Measurements from ENCODE around the gene APBB1IP.

The APBB1IP gene

GRCh38 chr10:26410356-26410755, 27.8 kb upstream of the APBB1IP start:
- POLR2A ChIA-PET, result no interaction called here
- no peak overlapping the region for H3K4me3 ChIP-seq (ENCODE audit: low read depth, low read length)
- CTCF ChIA-PET, result no interaction called here
- no peaks in the 10 kb centered on the region for H3K36me3 ChIP-seq (ENCODE audit: control insufficient read depth in 2 of 2, insufficient read depth in 1 of 2, low read length in 2 of 2)
- no peaks in the 10 kb centered on the region for H3K9me3 ChIP-seq (ENCODE audit: control insufficient read depth, insufficient read depth, low read depth, low read length)
- H3K27ac ChIP-seq (ENCODE audit: extremely low read depth, low read depth, low read length), result no peak overlapping the region
- no peak for TF ChIP-seq ZNF10 (tag by site-specific recombination; IDR thresholded peaks at IDR 0.05)
- TF ChIP-seq ZNF280D (tag by site-specific recombination; IDR thresholded peaks at IDR 0.05), result no peak
- no peak for TF ChIP-seq ZNF585B (tag by site-specific recombination; IDR thresholded peaks at IDR 0.05)
- no peak for TF ChIP-seq ZNF600 (tag by site-specific recombination; IDR thresholded peaks at IDR 0.05)
- TF ChIP-seq SP7 (tag by site-specific recombination; IDR thresholded peaks at IDR 0.05), result no peak
- no peak for TF ChIP-seq TCF7L2 (IDR thresholded peaks at IDR 0.05; ENCODE audit: borderline replicate concordance, low read depth, low read length)
- no peak for TF ChIP-seq HOXA7 (CRISPR knock-in tag; IDR thresholded peaks at IDR 0.05; ENCODE audit: borderline replicate concordance)
- TF ChIP-seq ZNF114 (tag by site-specific recombination; IDR thresholded peaks at IDR 0.05), result no peak
- H3K4me1 ChIP-seq (ENCODE audit: control insufficient read depth, insufficient read depth, low read length), result no peaks in the 10 kb centered on the region

- ChIA-PET CTCF (interaction anchor here (0.7 kb wide), 1 partner anchor 145 kb away, joined by 3 read pairs; no protein-coding TSS in a partner anchor), POLR2A (no interaction called here)
- no peaks in the 10 kb centered on the region for H3K9me3 ChIP-seq (ENCODE audit: control insufficient read depth, insufficient read depth, low read depth, low read length)
- no peak for TF ChIP-seq ZNF398 (tag by site-specific recombination; IDR thresholded peaks at IDR 0.05)
- no peak for TF ChIP-seq HOXD13 (CRISPR knock-in tag; IDR thresholded peaks at IDR 0.05; ENCODE audit: borderline replicate concordance)
- TF ChIP-seq ZNF692 (tag by site-specific recombination; IDR thresholded peaks at IDR 0.05), result no peak
- no peak for TF ChIP-seq HIC1 (tag by site-specific recombination; IDR thresholded peaks at IDR 0.05)
- no peak for TF ChIP-seq ZNF701 (tag by site-specific recombination; IDR thresholded peaks at IDR 0.05)
- no peak for TF ChIP-seq ZNF221 (tag by site-specific recombination; IDR thresholded peaks at IDR 0.05; ENCODE audit: borderline replicate concordance)
- TF ChIP-seq ZNF112 (tag by site-specific recombination; IDR thresholded peaks at IDR 0.05), result no peak
- no peak for TF ChIP-seq OSR2 (tag by site-specific recombination; IDR thresholded peaks at IDR 0.05)
- TF ChIP-seq ZBTB20 (tag by site-specific recombination; IDR thresholded peaks at IDR 0.05), result no peak
- TF ChIP-seq KLF1 (tag by site-specific recombination; IDR thresholded peaks at IDR 0.05), result no peak
- TF ChIP-seq ZNF391 (tag by site-specific recombination; IDR thresholded peaks at IDR 0.05; ENCODE audit: borderline replicate concordance, low read depth), result no peak
- no peak for TF ChIP-seq ZNF48 (tag by site-specific recombination; IDR thresholded peaks at IDR 0.05)
- no peak for TF ChIP-seq ZNF670 (tag by site-specific recombination; IDR thresholded peaks at IDR 0.05; ENCODE audit: low read depth)
- no peak for TF ChIP-seq BCL11A (tag by site-specific recombination; IDR thresholded peaks at IDR 0.05; ENCODE audit: low read depth)
- no peak for TF ChIP-seq ZNF518A (tag by site-specific recombination; conservative IDR thresholded peaks at IDR 0.05; ENCODE audit: low read depth)
These were observed 25.2 kb upstream of the APBB1IP start for GRCh38 chr10:26412932-26413331.

More at GRCh38 chr10:26412932-26413331, 25.2 kb upstream of the APBB1IP start:
- Histone ChIP-seq H3K36me3 (ENCODE audit: control insufficient read depth in 2 of 2, insufficient read depth in 1 of 2, low read length in 2 of 2) (no peaks in the 10 kb centered on the region), H3K4me3 (ENCODE audit: low read depth, low read length) (no peak overlapping the region), H3K4me1 (ENCODE audit: control insufficient read depth, insufficient read depth, low read length) (no peaks in the 10 kb centered on the region), H3K27ac (ENCODE audit: extremely low read depth, low read depth, low read length) (no peak overlapping the region)

Measured in HEK293 (cell line).